IgD-negative memory B cell (primary cell): ENCODE results near the gene SNTG2. TPM values are rescaled to one million over a fixed set of nuclear protein-coding genes. Genes with fewer than 3 reads are reported as not detected.
A peak's percentile ranks its signal among the peaks of the same experiment; 100 is the strongest.
"Not testable (repeated sequence)": the region's sequence is repeated elsewhere in the genome, so short reads cannot be mapped to it uniquely, and the experiment has no call there.

Experiments
- H3K27ac Mint-ChIP-seq, 3 donors: one replicate each; pipeline ENCODE4 v1.8.0; 2020 to 2022; ENCODE audit warnings: mild to moderate bottlenecking in 3 of 3, mixed read lengths in 3 of 3, moderate library complexity in 1 of 3
- H3K27me3 Mint-ChIP-seq: one replicate; pipeline ENCODE4 v1.8.0; 2021; ENCODE audit warnings: mixed read lengths
- H3K36me3 Mint-ChIP-seq: one replicate; pipeline ENCODE4 v1.8.0; 2020; ENCODE audit warnings: mild to moderate bottlenecking, mixed read lengths
- H3K4me1 Mint-ChIP-seq, 3 donors: one replicate each; pipeline ENCODE4 v1.8.0; 2020 to 2022; ENCODE audit warnings: mixed read lengths in 3 of 3, mild to moderate bottlenecking in 1 of 3
- H3K4me3 Mint-ChIP-seq, 4 donors: one replicate each; pipeline ENCODE4 v1.8.0; 2020 to 2022; ENCODE audit warnings: mild to moderate bottlenecking in 4 of 4, mixed read lengths in 4 of 4, moderate library complexity in 3 of 4
- H3K9me3 Mint-ChIP-seq, 3 donors: one replicate each; pipeline ENCODE4 v1.8.0; 2020 to 2021; ENCODE audit warnings: mixed read lengths in 3 of 3, mild to moderate bottlenecking in 1 of 3
- polyA plus RNA-seq: library from polyadenylated mRNA; unstranded; fragments of 300-500 nt; fragmentation: Illumina TruSeq; gene quantifications from one replicate; pipeline ENCODE4 v1.2.3, GENCODE V29; 2021

The SNTG2 gene
- polyA plus RNA-seq, 1 donor from 2014 or later = not detected

DNA sequence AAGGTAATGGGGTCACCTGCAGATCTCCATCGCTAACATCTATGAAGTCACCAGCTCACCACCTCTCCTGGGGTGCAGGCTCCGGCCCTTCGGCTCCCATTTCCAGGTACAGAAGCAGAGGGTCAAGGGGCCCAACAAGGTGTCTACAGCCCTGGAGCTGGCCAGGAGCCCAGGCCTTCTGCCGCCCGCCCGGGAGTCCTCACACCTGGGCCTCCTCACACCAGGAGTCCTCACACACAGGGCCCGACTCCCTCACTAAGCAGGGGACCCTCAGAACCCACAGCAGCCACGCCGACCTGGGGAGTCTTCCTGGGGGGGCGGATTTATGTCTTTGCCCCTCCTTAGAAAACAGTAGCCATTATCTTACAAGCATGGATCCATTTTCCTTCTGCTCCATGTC, 419.3 kb downstream of the SNTG2 start:
- Mint-ChIP-seq H3K4me1 (peaks cover 0 to 3% (median 0%) of the 10 kb centered on the region in 3 donors), H3K36me3 (peaks cover 1% of the 10 kb centered on the region), H3K9me3 (peaks cover 0 to 1% (median 0%) of the 10 kb centered on the region in 3 donors), H3K4me3 (no peak overlapping the region), H3K27me3 (peaks cover 13% of the 10 kb centered on the region), H3K27ac (no peak overlapping the region)

DNA sequence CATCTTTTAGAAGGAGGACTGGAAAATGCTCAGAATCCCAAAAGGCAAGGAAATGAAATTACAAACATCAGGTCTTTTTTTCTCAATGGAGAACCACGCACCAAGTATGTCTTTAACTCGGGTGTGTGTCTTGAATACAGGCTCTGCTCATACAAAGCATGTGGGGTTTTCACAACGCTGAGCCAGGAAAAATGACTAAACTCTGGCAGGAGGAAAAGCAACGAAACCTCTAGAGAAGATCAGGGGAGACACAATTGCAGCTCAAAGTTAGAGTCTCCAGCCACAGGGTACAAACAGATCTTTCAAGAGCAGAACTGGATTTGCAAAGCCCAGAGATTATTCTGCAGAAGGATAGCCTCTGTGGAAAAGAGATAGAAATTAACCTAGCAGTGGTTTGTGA, 419.8 kb downstream of the SNTG2 start:
- Mint-ChIP-seq H3K27ac (no peak overlapping the region), H3K4me1 (peaks cover 0 to 3% (median 0%) of the 10 kb centered on the region in 3 donors), H3K27me3 (peaks cover 13% of the 10 kb centered on the region), H3K36me3 (peaks cover under 1% of the 10 kb centered on the region), H3K4me3 (no peak overlapping the region), H3K9me3 (peaks cover 0 to under 1% (median 0%) of the 10 kb centered on the region in 3 donors)

DNA sequence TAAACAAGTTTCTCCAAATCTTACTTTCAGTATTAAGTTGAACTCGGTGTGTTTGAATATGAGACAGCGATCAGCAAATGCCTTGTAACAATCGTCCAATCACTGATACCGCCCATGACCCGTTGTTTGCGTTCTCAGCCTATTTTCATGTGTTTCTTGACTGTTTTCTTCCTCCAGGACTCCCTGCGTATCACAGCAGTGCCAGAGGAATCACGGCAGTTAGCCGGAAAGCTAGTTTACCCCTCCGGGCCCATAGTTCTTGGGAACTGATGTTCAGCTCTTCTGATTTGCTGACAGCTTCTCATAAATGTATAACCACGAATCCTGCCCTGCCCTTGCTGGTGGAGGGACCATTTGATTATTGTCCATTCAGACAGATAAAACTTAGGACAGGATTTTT, 420.4 kb downstream of the SNTG2 start:
- Mint-ChIP-seq H3K4me1 (peaks cover 0 to 3% (median 0%) of the 10 kb centered on the region in 3 donors), H3K27ac (no peak overlapping the region), H3K36me3 (no peaks in the 10 kb centered on the region), H3K27me3 (peaks cover 13% of the 10 kb centered on the region), H3K9me3 (no peaks in the 10 kb centered on the region), H3K4me3 (no peak overlapping the region)

DNA sequence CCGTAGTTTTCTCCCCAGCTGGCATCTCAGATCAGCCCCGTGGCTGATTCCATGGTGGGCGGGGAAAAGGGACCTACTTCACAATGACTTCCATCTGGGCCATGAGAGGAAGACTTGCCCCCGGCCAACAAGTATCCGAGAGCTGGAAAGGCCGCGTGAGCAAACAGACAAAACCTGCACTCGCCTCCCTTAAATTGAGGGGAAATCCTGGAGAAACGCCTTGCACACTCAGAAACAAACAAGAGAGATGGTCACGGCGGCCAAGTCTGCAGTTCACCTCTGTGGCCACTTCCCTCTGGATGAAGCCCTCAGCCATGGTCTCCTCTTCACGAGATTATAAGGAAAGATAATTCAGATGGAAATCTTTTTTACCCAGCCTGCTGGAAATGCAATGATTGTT, 423.2 kb downstream of the SNTG2 start:
- Mint-ChIP-seq H3K4me3 (no peak overlapping the region), H3K36me3 (no peaks in the 10 kb centered on the region), H3K4me1 (no peaks in the 10 kb centered on the region), H3K27me3 (peaks cover 2% of the 10 kb centered on the region), H3K9me3 (no peaks in the 10 kb centered on the region), H3K27ac (no peak overlapping the region)

DNA sequence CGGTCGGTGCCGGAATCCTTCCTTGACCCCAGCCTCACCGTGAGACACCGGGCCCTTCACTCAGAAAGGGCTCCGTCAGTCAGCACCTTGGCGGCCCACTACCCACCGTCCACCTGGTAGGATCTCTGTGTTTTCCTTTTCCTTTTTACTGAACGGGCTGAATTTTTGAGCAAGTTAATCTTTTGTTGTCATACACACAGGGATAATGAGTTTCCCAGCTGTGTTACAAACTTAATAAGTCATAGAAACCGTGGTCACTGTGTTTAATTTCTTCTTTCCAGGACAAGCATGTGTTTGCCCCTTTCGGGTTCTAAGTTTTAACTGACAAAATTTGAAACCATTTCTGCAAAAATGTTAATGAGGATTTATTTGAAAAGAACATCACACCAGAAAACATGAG, 423.6 kb downstream of the SNTG2 start:
- Mint-ChIP-seq H3K27me3 (peaks cover 2% of the 10 kb centered on the region), H3K4me3 (no peak overlapping the region), H3K27ac (no peak overlapping the region), H3K9me3 (no peaks in the 10 kb centered on the region), H3K36me3 (no peaks in the 10 kb centered on the region), H3K4me1 (no peaks in the 10 kb centered on the region)

DNA sequence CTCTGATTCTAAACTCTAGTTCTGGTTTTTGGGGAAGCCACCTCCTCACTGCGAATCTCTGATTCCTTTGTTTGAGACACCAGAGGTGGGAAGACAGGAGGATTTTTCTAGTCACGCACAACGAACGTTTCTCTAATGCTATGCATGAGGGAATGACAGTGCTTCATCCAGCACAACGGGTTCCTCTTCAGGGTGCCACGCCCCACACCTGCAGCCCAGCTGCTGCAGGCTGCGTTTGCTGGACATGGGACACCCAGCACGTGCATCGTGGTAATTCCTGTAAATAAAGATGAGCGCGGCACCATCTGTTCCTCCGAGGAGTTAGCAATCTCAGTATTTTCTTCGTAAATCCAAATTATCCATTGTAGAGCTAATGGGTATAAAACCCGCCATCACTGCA, 425.1 kb downstream of the SNTG2 start:
- Mint-ChIP-seq H3K9me3 (peaks cover 0 to 1% (median 0%) of the 10 kb centered on the region in 3 donors), H3K36me3 (no peaks in the 10 kb centered on the region), H3K4me1 (no peaks in the 10 kb centered on the region), H3K4me3 (no peak overlapping the region), H3K27me3 (peaks cover 2% of the 10 kb centered on the region), H3K27ac (no peak overlapping the region)

DNA sequence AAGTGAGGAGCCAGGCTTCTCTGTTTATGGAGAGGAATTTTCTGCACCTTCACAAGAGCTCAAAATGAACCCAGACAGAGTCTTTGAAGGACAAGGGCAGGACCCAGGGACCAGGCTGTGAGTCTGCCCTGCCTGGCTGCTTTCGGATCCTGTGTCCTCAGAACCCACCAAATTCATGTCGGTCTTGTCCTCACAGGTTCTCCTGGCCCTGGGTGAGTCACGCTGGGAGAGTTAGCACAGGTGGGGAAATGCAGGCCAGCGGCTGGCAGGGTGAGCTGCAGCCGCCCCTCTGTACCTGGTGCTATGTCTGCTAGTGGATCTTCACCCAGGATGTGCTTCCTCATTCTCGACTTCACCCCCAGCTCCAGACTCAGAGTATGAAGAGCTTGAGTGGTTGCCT, 426.8 kb downstream of the SNTG2 start:
- H3K4me1 Mint-ChIP-seq = no peaks in the 10 kb centered on the region
- peaks cover 2% of the 10 kb centered on the region for H3K27me3 Mint-ChIP-seq
- peaks cover 0 to 4% (median 0%) of the 10 kb centered on the region in 3 donors for H3K9me3 Mint-ChIP-seq
- no peak overlapping the region for H3K4me3 Mint-ChIP-seq
- H3K36me3 Mint-ChIP-seq = no peaks in the 10 kb centered on the region
- H3K27ac Mint-ChIP-seq = no peak overlapping the region

DNA sequence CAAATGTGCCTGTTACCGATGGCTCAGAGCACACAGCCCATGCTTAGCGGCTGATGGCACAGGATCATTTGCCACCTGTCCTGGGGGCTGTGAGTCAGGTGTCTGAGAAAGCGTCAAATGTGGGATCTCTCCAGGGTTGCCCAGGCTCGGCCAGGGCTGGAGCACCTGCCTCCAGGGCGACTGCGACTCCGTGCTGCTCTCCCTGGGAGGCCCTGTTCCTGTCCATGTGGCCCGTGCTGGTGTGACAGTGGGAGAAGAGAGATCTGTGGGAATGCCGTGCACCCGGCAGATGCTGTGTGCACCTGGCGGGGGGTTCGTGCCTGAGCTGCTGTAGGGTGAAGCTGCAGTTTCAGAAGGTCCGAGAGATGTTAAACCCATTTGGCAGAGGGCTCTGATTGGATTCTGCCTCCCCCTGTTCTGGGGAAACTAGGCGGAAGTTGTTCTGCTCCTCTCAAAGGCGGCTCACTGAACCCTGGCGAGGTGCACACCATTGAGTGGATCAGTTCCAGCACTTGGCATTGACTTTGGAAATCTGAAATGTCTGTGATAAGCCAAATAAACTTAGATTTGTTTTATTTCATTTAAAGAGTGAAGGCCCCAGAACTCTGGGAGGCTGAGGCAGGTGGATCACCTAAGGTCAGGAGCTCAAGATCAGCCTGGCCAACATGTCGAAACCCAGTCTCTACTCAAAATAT, 428.0 kb downstream of the SNTG2 start:
- H3K27ac Mint-ChIP-seq = no peak overlapping the region
- H3K36me3 Mint-ChIP-seq = no peaks in the 10 kb centered on the region
- H3K27me3 Mint-ChIP-seq = peaks cover 2% of the 10 kb centered on the region
- no peak overlapping the region for H3K4me3 Mint-ChIP-seq
- peaks cover 3 to 5% (median 4%) of the 10 kb centered on the region in 3 donors for H3K9me3 Mint-ChIP-seq
- no peaks in the 10 kb centered on the region for H3K4me1 Mint-ChIP-seq

DNA sequence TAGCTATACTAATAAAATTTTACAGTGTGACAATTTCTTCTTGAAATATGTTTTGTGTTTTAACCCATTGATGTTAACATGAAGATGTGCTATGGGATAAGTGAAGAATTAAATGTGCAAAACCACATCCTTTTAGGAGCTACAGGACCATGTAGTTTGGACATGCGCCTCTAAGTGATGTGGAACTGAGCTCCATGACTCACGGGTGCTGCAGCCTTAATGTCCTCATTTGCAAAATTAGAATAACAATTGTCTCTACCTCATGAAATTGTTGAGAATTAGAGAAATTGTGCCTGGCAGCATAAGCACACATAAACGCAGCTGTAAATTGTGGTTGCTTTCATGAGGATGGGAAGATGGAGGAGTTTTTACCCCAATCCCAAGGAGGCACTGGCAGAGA, 431.0 kb downstream of the SNTG2 start:
- Mint-ChIP-seq H3K36me3 (no peaks in the 10 kb centered on the region), H3K4me1 (no peaks in the 10 kb centered on the region), H3K27ac (no peak overlapping the region), H3K4me3 (no peak overlapping the region), H3K9me3 (peaks cover 3 to 5% (median 4%) of the 10 kb centered on the region in 3 donors), H3K27me3 (no peaks in the 10 kb centered on the region)

DNA sequence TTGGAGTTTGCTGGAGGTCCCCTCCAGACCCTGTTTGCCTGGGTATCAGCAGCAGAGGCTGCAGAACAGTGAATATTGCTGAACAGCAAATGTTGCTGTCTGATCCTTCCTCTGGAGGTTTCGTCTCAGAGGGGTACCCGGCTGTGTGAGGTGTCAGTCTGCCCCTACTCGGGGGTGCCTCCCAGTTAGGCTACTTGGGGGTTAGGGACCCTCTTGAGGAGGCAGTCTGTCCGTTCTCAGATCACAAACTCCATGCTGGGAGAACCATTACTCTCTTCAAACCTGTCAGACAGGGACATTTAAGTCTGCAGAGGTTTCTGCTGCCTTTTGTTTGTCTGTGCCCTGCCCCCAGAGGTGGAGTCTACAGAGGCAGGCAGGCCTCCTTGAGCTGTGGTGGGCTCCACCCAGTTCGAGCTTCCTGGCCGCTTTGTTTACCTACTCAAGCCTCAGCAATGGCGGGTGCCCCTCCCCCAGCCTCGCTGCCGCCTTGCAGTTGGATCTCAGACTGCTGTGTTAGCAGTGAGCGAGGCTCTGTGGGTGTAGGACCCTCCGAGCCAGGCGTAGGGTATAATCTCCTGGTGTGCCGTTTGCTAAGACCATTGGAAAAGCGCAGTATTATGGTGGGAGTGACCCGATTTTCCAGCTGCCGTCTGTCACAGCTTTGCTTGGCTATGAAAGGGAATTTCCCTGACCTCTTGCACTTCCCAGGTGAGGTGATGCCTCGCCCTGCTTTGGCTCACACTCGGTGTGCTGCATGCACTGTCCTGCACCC, 437.5 kb downstream of the SNTG2 start:
- H3K27me3 Mint-ChIP-seq, H3K4me1 Mint-ChIP-seq, H3K36me3 Mint-ChIP-seq, H3K9me3 Mint-ChIP-seq: not testable (repeated sequence)
- H3K4me3 Mint-ChIP-seq = peak overlapping the region in 1 of 4 donors; percentile 22
- peak overlapping the region in 1 of 3 donors; percentile 46 for H3K27ac Mint-ChIP-seq

DNA sequence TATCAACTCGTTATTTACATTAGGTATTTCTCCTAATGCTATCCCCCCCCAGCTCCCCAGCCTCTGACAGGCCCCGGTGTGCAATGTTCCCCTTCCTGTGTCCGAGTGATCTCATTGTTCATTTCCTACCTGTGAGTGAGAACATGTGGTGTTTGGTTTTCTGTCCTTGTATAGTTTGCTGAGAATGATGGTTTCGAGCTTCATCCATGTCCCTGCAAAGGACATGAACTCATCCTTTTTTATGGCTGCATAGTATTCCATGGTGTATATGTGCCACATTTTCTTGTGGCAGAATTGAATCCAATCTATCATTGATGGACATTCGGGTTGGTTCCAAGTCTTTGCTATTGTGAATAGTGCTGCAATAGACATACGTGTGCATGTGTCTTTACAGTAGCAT, 439.5 kb downstream of the SNTG2 start:
- not testable (repeated sequence) for H3K27ac Mint-ChIP-seq, H3K36me3 Mint-ChIP-seq, H3K4me3 Mint-ChIP-seq, H3K9me3 Mint-ChIP-seq, H3K27me3 Mint-ChIP-seq, H3K4me1 Mint-ChIP-seq

DNA sequence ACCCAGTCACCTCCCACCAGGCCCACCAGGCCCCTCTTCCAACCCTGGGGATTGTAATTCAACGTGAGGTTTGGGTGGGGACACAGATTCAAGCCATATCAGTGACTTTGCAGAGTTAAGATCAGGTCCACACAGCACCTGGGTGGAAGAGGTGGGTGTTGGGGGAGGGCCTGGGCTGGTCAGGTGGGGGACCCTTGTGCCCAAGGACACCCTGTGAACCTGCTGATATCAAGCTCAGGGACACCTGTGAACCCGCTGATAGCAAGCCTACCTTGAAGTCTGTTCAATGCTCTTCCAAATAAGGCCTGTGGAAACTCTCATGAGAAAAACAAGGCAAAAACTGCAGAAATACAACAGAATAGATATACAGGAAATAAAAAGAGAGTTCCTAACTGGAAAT, 442.7 kb downstream of the SNTG2 start:
- Mint-ChIP-seq H3K27me3 (peaks cover 5% of the 10 kb centered on the region), H3K36me3 (no peaks in the 10 kb centered on the region), H3K4me1 (no peaks in the 10 kb centered on the region), H3K9me3 (peaks cover 0 to 3% (median 0%) of the 10 kb centered on the region in 3 donors), H3K4me3 (no peak overlapping the region), H3K27ac (no peak overlapping the region)

DNA sequence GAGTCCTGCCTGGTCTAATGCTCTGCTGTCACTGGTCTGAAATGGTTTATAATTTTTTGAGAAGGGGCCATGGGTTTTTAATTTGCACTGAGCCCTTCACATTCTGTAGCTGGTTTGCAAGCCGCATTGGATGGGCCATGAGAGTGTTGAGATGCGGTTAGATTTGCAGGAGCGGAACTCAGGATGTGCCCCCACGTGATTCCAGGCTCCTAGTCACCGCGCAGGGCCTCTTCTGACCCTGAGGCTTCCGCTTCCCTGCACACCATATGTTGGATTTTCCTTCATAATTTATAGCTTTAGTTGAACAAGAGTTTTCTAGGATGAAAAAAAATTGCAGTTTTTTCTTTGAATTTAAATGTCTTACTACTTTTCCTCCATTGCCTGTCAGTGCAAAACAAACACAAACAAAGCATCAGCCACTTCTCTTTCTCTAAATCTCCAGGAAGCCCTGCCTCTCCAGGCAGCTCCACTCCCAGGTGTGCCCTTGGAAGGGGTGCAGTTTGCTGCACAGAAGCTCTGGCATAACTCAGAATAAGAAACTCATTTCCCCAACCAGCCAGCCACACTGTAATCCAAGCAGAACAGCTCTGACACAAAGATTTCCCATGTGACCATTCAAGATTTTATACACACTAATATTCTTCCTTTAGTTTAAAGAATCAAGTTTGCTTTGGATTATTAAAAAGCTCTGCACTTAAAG, 444.2 kb downstream of the SNTG2 start:
- Mint-ChIP-seq H3K36me3 (no peaks in the 10 kb centered on the region), H3K4me1 (peaks cover 5 to 8% (median 7%) of the 10 kb centered on the region in 3 donors), H3K27me3 (peaks cover 16% of the 10 kb centered on the region), H3K27ac (no peak overlapping the region), H3K9me3 (peaks cover 0 to 3% (median 0%) of the 10 kb centered on the region in 3 donors), H3K4me3 (no peak overlapping the region)

DNA sequence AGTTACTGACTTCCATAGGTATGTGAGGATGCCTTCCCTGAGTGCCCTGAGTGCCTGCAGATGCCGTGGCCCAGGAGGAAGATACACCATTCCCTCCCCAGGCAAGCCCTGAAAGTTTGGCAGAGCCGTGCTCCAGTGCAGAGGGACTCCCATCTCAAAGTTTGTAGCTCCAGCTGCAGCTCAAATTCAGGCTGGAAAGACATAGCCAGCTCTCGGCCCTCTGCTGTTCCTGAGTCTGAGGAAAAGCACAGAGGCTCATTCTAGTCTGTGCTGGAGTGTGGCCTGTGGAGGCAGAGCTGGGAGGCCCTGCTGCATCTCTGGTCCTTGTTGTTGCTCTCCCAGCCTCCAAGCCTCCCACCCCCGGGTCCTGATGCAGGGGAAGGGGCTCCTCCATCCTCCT, 446.7 kb downstream of the SNTG2 start:
- Mint-ChIP-seq H3K36me3 (no peaks in the 10 kb centered on the region), H3K27ac (no peak overlapping the region), H3K27me3 (peaks cover 15% of the 10 kb centered on the region), H3K9me3 (peaks cover under 1 to 3% (median 2%) of the 10 kb centered on the region in 3 donors), H3K4me3 (no peak overlapping the region), H3K4me1 (peaks cover 8 to 11% (median 8%) of the 10 kb centered on the region in 3 donors)

DNA sequence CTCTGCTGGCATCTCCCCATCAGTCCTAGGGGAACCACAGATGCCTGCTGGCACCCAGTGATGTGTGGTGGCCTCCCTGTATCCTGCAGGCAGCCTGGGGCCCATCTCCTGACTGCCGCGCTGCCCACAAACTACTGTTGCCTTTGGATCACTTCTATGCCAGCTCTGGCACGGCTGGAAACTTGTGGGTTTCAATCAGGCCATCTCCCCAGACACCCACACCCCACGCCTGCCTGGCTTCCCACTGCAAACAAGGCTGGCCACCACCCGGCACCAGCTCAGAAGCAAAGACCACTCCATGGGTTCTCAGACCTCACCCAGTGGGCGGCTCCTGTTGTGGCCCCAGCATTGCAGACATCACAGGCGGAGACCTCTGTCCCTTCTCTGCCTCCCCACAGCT, 447.5 kb downstream of the SNTG2 start:
- Mint-ChIP-seq H3K4me3 (no peak overlapping the region), H3K27ac (no peak overlapping the region), H3K36me3 (no peaks in the 10 kb centered on the region), H3K27me3 (peaks cover 15% of the 10 kb centered on the region), H3K9me3 (peaks cover 1 to 5% (median 3%) of the 10 kb centered on the region in 3 donors), H3K4me1 (peaks cover 8 to 11% (median 8%) of the 10 kb centered on the region in 3 donors)
